ENCODE measurements around the gene MORN2. TPM values are rescaled to one million over a fixed set of nuclear protein-coding genes. Genes with fewer than 3 reads are reported as not detected.

The MORN2 gene
- total RNA-seq, 1 donor from 2014 or later, result 21.7 TPM

GRCh38 chr2:38889575-38889974 is 13.8 kb downstream of the MORN2 start, which contains the start of gene ARHGEF33:
ARHGEF33 (plus strand) TSS chr2:38889875; CDS start chr2:38919448, 29,573 bp downstream.
- DNase-seq (ENCODE audit: low read depth), result no peak

GRCh38 chr2:38892819-38893218 is 17.0 kb downstream of the MORN2 start:
- peak; percentile 20 for DNase-seq (ENCODE audit: low read depth)

- no peak for DNase-seq (ENCODE audit: low read depth)
These were observed 22.5 kb downstream of the MORN2 start for GRCh38 chr2:38898256-38898655.

- no peak for DNase-seq (ENCODE audit: low read depth)
These were observed 24.9 kb downstream of the MORN2 start for GRCh38 chr2:38900726-38901125.

GRCh38 chr2:38905251-38905650 is 29.5 kb downstream of the MORN2 start:
- no peak for DNase-seq (ENCODE audit: low read depth)

GRCh38 chr2:38907242-38907641 is 31.5 kb downstream of the MORN2 start:
- DNase-seq (ENCODE audit: low read depth), result no peak

GRCh38 chr2:38907743-38908562 is 32.2 kb downstream of the MORN2 start:
- DNase-seq (ENCODE audit: low read depth), result no peak

GRCh38 chr2:38909872-38910271 is 34.1 kb downstream of the MORN2 start:
- DNase-seq (ENCODE audit: low read depth), result no peak

GRCh38 chr2:38911191-38911590 is 35.4 kb downstream of the MORN2 start:
- DNase-seq (ENCODE audit: low read depth), result no peak

GRCh38 chr2:38912619-38913018 is 36.8 kb downstream of the MORN2 start:
- DNase-seq (ENCODE audit: low read depth), result no peak

- DNase-seq (ENCODE audit: low read depth), result no peak
These were observed 46.6 kb downstream of the MORN2 start for GRCh38 chr2:38922389-38922788.

GRCh38 chr2:38922902-38923301 is 47.1 kb downstream of the MORN2 start:
- DNase-seq (ENCODE audit: low read depth), result no peak

GRCh38 chr2:38925982-38926381 is 50.2 kb downstream of the MORN2 start:
- peak; percentile 6 for DNase-seq (ENCODE audit: low read depth)

GRCh38 chr2:38930600-38930999 is 54.8 kb downstream of the MORN2 start:
- no peak for DNase-seq (ENCODE audit: low read depth)

Other genes starting within 250 kb of the MORN2 start
- 12.4 and 23.1 TPM in 2 replicates for gene GALM, start 209.9 kb upstream of the MORN2 start, total RNA-seq
- 68.9 and 75.2 TPM in 2 replicates for gene SRSF7, start 124.6 kb upstream of the MORN2 start, total RNA-seq
- gene GEMIN6, start 97.8 kb upstream of the MORN2 start, total RNA-seq, result 7.9 and 8.2 TPM in 2 replicates
- 11.0 and 11.8 TPM in 2 replicates for gene DHX57, start within 50 bp of the MORN2 start, total RNA-seq
- 0.26 and 0.27 TPM in 2 replicates for gene ARHGEF33, start 13.9 kb downstream of the MORN2 start, total RNA-seq
- gene SOS1, start 245.1 kb downstream of the MORN2 start, total RNA-seq, result 22.4 and 23.7 TPM in 2 replicates